Subcutaneous adipose tissue (tissue), 4 donors: ENCODE data around the gene MYO16. TPM values are rescaled to one million over a fixed set of nuclear protein-coding genes. Genes with fewer than 3 reads are reported as not detected.

Experiments
- CTCF ChIP-seq: fragments of 450-650 bp; IDR thresholded peaks from one replicate; pipeline ENCODE4 v1.5.1; 2016; ENCODE audit warnings: low read depth, mild to moderate bottlenecking, control low read depth, antibody characterized with exemption, moderate library complexity
- total RNA-seq, 4 donors: library from RNA; depleted of rRNA; stranded (reverse); fragments of >200 nt; gene quantifications; one replicate each; pipeline ENCODE4 v1.1.0, GENCODE V29; 2016

Gene MYO16
- total RNA-seq, 4 donors from 2014 or later = 0.44 to 1.1 (median 0.58) TPM

GRCh38 chr13:109007946-109008345, 378.5 kb downstream of the MYO16 start:
- no peak for TF ChIP-seq CTCF

DNA sequence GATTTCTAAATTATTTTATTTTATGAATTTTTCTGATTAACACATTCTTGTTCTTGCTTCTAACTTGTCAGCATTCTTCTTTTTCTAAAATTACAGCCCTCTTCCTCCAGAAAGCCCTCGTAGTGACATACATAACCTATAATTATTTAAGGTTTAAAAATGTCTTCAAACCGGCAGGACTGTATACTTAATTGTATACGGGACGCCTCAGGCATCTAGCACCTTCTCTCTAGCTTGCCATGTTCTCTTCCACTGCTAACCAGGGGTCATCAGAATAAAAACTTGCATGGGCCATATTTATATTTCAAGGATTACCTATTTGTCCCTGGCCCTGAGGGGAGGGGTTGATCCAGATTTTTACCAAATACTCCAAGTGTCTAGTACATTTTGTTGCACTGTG, 380.3 kb downstream of the MYO16 start:
- TF ChIP-seq CTCF = no peak

DNA sequence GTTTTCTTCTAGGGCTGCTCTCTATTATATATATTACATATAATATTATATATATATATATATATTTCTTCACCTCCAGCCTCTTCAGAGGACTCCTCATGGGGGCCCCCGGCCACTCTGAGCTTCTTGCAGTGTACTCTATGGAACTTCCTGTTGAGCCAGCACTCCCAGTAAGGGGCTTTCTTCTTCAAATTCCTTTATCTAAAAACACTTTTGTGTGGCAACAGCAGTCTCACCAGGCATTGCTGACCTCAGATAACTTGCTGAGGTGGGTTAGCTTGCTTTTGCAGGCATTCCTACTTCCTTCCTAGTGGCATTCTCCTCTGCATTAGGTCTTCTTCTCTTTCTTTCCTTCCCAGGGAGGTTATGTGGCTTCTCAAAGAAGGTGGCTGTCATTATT, 381.5 kb downstream of the MYO16 start:
- no peak for TF ChIP-seq CTCF

GRCh38 chr13:109012115-109012514, 382.7 kb downstream of the MYO16 start:
- no peak for TF ChIP-seq CTCF

- no peak for TF ChIP-seq CTCF
These were observed 392.1 kb downstream of the MYO16 start for GRCh38 chr13:109021558-109021957.

GRCh38 chr13:109024611-109025010, 395.2 kb downstream of the MYO16 start:
- no peak for TF ChIP-seq CTCF

DNA sequence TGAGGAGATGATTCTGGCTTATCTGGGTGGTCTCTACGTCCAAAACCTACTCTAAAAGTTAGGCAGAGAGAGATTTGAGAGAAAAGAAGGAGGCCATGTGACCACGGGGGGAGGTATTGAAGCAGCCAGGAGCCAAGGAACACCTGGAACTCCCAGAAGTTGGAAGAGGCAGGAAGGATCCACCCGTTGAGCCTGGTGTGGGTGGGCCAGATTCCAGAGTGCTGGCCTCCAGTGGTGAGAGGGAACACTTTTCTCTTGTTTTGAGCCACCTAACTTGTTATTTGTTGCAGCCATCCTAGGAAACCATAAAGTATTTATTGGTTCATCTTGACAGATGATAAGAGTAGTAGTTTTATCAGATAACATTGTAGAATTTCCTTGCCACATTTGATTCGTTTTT, 396.9 kb downstream of the MYO16 start:
- no peak for TF ChIP-seq CTCF
